NCI-H2081 (cell line): ENCODE data around the gene SELP.

Experiments
- DNase-seq, 2 experiments: peaks; one replicate each; lab custom pipeline; 2025; lab: John Stamatoyannopoulos, UW

SELP gene

DNA sequence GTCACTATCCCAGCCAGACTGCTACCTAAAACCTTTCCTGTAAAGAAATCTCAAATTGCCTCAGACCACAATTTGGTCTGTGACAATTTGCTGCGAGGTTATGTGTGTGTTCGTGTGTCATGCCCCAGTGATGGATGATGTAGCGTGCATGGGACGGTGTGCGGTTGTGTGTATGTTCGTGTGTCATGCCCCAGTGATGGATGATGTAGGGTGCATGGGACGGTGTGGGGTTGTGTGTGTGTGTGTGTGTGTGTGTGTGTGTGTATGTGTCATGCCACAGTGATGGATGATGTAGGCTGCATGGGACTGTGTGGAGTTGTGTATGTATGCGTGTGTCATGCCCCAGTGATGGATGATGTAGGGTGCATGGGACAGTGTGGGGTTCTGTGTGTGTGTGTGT is 9.4 kb downstream of the SELP start:
- no peak for DNase-seq

DNA sequence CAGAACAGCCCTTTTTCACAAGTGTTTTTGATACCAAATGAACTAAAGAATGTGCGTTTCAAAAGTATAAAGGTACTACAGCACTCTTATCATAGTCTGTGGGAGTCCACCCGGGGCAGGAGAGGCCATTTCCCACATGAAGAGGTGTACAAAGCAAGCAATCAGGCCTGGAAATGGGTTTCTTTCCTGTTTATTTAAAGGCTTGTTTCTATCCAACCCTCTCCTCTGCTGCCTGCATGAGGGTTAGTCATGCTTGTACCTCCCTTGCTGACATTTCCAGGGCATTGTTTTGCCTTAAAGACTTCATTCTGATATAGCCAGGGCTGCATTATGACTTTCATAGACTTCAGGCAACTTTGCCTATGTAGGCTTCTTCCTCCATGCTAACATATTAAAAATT is 11.6 kb downstream of the SELP start:
- DNase-seq, result no peak

DNA sequence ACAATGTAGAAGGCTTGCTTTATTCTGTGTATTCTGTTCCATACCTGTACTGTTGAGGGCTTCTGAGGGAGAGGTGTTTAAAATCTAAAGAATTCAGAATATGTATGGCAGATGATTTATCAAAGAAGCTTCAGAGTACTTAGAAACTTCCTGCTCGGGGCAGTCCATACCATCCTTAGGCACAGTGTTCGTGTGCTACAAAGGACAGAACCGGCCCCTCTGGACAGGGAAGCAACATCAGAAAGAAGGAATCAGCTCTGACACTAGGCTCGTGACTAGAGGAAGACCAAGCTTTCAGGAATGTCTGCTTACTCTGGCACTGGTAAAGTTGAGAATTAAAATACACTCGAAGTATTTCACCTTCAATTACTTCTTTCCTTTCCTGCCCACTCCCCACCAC is 14.1 kb downstream of the SELP start:
- no peak for DNase-seq

DNA sequence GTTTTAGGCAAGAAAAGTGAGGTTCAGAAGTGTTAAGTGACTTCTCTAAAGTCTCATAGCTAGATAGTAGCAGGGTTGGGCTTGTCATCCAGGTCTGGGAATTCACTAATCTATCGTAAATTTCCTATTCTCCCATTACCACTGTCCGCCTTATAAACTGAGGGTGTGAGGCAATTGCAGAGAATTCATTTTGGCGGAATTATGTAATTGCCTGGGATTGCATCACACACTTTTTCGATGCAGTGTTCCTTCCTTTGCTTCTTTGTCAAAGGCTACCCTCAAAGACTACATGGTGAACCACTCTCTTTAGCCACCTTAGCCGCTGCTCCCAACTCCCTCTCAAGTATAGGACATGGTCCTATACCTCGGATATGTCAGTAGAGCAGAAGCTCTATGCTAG is 19.1 kb downstream of the SELP start:
- DNase-seq, result no peak

DNA sequence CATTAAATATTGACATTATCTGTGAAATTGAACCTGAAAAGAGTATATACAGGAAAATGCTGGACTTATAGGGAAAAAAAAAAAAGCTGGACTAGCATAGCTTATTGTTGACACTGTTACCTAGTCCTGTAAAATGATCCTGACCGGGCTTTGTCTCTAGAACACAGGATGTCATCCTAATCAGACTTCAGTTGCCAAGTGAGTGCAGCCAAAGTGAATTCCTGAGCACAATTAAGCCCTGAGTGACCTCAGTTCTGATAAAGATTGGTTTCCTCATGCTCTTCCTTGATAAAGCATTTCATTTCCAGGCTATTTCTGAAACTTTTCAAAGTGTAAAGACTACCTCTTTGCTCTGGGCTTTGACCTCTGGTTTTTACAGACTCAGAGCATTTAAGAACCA is 19.8 kb downstream of the SELP start:
- DNase-seq, result peak in 1 of 2 experiments; percentile 25

DNA sequence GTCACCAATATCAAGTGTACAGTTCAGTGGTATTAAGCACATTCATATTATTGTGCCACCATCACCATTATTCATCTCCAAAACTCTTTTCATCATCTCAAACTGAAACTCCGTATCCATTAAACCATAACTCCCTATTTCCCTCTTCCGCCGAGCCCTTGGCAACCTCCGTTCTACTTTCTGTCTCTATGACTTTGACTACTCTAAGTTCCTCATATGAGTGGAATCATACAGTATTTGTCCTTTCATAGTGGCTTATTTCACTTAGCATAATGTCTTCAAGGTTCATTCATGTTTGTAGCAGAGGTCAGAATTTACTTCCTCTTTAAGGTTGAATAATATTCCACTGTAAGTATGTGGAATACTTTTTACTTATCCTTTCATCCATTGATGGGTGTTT is 21.7 kb downstream of the SELP start:
- no peak for DNase-seq

DNA sequence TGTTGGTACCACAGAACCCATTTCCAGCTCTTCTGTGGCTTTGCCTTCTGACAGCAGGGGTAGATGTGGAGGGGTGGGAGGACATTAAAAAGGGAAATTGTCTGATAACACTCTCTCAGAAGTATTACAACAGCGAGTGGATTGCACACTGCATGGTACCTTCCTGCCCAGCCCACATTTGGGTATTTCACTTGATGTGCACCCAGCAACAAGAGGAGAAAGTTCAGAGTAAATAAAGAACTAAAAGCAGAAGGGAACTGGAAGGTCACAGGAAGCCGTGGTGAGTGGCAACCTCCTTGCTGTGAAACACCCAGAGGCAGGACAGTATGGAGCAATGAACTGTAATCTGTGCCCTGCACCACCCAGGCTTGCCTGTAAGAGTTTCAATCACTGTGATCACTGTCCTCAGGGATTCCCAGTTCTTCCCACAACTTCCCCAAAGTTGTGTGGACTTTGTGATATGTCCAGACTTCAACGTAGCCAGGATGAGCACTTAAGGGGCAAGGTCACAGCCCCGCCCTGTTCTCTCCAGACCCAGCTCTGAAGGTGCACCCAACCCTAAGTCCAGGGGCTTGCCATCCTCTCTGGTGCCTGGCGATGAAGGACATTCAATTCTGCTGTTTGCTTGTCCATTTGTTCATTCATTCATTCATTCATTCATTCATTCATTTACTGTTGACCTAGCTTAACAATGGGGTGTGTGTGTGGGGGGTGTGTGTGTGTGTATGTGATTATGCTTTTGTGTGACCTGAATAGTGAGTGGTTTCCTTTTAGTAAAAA is 25.0 kb downstream of the SELP start:
- DNase-seq, result no peak

DNA sequence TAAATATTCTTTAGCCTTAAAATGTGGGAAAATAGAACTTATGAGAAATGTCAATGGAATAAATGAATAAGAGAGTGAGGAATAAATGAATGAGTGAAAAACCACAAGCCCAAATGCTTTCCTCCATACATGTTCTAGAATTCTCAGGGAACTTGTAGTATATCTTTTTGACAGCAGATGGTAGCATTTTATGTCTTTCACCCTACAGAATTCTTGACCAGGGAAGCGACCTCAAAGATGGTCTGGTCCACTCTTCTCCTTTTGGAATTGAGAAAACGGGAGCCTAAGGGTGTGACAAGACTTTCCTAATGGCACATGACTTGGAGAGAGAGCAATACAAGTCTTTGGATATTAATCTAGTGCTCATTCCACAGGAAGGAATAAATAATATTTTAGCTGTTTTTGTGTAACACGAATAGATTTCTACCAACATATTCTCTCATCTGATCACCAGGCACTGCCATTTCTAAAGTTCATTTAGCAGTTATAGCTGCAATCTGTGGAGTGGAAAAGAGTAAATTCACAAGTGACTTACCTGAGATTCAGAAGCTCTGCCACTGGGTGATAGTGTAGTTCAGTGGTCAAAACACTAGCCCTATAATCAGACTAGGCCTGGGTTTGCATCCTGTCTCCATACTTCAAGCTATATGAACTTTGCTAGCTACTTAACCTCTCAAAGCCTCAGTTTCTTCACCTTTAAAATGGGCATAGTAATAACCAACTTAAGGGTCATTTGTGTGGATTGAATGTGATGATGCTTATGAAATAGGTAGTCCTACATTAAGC is 28.6 kb downstream of the SELP start:
- DNase-seq, result peak in 1 of 2 experiments; percentile 30

DNA sequence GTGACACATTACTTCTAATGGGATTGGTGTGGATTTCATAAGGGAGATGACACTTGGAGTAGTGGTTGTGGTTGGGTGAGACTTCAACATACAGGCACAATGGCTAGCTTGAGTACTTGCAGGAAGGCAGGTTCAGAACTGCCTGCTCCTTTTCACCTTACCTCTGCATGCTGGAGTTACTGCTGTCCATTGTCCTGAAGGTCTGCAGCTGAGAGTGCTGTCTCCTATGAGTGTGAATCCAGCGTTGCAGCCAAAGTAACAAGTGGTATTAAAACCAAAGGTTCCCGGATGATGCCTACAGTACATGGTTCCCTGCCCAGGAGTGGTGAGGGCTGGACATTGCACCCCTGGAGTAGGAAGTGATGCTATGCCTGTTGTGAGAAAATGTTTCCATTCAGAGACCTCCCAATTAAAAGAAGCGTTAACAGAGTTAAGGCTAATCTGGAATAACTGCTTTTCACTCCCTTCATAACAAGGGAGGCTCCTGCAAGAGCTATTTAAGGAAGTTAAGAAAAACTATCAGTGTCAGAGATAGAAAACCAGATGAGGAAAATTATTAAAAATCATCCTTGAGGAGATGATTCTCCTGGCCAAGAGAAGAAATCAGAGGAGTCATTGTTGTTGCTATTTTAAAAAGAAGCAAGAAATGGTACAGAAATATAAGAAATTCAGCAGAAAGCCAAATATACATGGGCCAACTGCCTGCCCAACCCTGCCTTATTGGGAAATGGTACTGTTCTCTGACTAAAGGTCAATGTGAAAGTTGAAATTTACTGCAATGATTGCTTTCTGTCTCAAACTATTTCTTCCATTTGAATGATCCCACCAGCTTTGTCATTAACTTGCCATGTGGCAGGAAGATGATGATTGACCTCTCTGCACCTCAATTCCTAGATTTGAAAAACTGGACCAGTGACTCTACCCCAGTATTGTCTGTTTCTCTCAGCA is 33.9 kb downstream of the SELP start:
- no peak for DNase-seq

DNA sequence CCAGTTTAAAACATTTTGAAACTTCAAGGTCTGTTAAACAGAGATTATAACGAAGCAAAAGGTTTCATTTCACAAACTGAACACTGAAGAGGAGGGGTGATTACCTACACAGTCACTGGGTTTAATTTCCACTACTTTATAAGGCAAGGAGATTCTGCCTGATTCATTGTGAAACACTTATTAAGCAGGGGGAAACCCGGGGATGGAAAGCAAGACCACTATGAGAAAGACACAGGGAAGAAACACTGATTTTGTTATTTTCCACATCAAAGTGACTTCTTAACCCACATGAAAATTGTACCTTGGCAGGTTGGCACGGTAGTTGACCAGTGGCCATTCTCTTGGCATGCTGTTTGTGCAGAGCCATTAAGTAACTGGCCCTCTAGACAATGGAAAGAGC is 35.5 kb downstream of the SELP start:
- no peak for DNase-seq

DNA sequence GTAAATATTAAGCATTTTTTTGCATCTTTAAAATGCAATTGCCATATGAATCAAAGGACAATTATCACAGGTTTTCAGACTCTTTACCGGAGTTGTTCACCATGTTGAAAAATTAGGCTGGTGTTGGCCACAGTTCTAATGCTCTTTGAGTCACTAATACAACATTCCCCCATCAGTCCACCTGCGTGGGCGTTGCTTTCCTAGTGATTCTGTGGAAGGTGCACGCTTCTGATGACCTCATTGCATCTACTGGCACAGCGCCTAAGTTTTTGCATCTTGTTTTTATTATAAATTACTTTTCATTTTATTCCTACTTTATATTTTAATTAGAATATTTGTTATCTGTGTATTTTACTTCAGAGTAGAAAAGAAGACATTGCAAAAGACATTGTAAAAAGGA is 39.0 kb downstream of the SELP start:
- DNase-seq, result no peak

DNA sequence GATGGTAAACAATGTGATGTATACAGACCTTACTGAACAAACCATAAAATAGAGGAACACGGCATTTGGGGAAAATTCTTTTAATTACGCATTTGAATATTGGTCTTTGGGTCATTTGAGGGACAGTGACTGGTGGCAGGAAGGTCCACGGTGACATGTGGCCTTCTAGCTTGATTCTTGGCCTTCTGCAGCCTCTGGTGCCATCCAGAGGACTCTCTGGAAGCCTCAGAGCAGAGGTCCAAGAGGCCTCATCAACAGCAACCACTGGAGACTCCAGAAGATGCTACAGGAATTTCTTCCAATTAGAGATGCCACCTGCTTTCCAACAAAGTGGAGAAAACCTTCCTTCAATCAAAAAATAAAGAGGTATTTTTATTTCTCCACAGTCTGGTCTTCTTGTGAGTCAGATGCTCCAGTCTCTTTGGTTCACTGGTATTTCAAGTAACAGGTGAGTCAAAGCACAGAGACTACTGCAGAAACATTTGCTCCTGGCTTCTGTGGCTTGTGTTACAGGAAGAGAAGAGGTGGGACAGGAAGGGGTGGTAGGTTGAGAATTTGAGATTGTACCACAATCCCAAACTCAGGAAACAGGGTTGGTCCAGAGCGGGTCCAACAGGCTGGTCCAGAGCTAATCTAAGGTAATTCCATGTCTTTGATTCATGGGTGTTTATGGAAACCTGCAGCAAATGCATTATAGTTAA is 41.0 kb downstream of the SELP start:
- DNase-seq, result no peak

DNA sequence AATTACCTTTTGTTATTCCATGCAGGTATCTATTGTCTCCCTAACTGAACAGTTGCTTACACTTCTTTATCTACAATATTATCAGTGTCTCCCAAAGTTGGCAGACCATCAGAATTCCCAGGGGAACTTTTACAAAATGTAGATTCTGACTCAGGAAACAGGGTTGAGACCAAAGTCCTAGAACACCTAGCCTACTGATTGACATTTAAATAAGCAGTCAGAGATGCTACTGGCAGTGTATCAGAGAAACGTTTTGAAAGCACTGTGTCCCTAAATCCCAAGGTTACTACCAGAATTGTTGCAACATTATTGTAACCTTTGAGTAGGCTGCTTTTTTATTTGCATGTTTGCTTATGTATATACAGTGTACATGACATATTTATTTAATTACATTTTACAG is 41.8 kb downstream of the SELP start:
- no peak for DNase-seq

DNA sequence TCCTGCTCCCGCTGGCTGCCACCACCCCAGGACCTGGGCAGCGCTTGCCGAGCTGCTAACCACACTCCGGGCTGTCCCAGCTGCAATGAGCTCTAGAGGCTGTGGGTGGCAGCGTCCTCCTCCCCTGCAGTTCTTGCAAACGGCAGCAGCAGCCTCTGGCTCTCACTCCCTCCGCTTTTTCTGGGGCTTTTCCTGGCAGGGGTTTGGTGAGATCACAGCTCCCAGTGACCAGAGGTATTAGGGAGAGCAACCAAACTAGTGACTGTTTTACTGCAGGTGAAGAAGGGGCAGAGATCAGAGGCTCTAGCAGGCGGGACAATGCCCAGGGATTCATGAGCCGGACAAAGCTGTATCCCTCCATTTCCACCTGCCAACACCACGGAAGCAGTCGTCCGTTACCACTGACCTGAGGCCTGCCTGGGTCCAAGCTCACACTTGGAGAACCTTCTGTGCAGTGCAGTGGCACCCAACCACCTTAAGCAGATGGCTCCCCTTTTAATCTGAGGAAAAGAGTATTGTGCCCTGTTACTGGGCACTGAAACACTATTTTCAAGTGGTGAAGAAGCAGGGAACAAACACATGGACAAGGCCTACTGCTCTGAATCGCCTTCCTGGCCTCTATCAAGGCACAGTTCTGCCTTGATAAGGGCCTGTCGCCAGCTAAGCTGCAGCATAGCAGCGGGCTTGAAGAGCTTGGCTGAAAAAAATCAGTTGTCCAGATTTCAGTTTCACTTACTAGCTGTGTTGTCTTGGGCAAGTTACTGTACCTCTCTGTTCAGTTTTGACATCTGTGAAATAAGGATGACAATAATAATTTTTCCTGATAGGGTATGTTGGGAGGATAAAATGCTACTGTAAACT is 43.3 kb downstream of the SELP start, which contains the start of gene F5:
Gene F5 (minus strand): TSS at position 87 of the 861 bp plus-strand sequence. CDS start 95 bp downstream, outside the sequence.
- DNase-seq, result peak; percentile 79 to 84

DNA sequence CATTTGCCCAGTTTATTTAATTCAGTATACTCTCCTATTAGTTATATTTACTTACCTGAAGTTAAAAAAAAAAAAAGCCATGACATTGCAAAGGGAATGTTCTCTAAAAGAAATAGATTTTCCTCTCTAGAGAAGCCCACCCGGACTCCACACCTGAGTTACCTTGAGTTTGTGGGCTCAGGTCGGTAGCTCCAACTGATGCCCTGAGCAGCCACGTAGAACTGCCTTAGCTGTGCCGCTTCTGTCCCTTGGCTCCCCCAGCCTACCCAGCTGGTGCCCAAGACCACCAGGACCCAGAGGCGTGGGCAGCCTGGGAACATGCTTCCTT is 43.9 kb downstream of the SELP start:
- DNase-seq, result no peak

DNA sequence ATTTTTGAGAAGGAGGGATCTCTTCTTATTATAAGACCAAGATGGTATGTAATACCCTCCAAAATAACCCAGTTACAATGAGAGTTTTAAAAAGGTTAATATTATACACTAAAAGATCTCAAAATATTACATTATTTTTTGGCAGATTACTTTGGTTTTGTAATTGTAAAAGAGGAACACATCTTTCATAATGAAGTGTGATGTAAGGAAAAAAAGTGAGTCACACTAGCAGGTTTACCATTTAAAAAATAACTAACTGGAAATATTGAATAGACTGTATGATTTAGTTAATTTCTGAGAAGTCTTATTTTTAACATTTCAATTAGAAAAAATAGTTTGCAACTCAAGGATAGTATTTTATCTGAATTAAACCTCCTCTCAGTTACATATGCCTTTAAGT is 44.7 kb downstream of the SELP start:
- DNase-seq, result no peak

DNA sequence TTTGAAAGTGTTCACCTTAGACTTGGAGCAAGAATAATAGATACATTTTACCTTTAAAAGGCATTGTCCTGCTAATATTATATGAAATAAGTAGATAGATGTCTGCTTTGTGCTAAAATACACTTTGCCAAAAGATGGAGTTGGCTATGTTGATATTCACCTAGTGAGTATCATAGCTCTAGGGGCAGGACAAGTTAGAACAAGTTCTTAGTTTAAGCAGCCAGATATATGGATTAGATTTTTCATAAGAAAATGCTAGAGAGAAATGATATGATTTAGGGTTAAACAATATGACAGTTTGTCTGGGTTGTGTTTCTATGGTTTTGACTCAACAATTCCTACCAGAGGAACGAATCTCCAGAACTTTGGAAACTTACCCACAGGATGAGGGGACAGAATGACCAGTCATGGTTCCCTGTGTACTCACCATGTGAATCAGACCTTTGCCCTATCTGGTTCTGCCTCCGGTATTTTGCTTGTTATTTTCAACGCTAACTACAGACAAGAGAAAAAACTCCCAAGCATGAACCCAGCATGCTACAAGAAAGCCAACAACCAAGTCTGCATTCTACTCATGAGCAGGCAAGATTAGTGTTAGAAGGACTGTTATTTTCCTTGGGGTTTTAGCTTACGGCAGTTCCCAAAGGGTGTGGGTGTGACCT is 45.3 kb downstream of the SELP start:
- DNase-seq, result no peak

DNA sequence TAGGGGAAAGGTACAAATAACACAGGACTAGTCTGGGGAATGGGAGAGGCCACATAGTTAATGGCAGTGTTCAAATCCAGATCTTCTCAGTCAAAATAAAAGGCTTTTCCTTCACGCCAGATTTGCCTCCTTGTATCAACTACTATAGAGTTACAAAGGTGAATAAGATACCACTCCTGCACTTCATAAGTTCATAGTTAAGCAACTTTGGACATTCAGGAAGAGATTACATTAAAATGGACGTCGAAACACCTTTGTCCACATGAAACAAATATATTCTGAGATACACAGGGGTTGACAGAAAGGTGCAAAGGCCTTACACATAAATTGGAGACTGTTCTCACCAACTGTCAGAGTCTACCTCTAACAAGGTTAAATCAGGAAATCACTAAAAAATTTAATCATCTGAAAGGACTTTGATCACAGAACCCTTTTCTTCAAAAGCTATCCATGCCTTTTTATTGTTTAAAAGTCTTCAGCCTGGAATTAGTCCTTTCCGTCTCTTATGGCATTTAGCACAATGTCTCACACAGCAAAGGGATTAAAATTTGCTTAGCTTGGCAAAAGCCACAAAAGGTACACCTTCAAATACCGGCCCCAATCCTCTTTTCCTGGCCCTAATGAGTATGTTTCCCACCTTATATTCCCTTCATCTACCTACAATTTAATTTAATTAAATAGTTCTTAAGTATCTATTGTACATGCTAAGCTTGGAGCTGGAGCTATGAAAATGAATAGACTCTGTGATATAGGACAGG is 51.8 kb downstream of the SELP start:
- no peak for DNase-seq

DNA sequence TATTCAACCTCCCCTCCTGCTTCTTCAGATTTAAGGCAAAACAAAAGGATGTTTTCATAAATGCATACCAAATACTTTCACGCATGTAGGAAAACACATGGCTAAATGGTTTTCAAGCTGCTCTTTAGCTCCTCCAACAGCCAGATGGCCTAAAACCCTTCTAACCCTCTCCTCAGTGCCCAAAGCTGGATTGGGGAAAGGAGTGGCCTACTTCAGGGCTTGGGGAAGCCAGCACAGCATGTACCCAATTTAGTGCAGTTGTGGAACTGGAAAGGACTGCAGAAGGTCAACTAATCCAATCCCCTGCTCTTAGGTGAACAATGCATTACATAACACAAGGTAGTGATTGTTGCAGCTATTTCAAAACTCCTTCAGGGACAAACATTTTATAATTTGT is 53.0 kb downstream of the SELP start:
- no peak for DNase-seq
